GM04504 (cell line): ENCODE results near the gene CLPSL2.
A peak's percentile ranks its signal among the peaks of the same experiment; 100 is the strongest.

Experiments used
- DNase-seq: peaks from one replicate; pipeline ENCODE4 v3.0.0-alpha.2; 2012; ENCODE audit warnings: low read depth

Gene CLPSL2

DNA sequence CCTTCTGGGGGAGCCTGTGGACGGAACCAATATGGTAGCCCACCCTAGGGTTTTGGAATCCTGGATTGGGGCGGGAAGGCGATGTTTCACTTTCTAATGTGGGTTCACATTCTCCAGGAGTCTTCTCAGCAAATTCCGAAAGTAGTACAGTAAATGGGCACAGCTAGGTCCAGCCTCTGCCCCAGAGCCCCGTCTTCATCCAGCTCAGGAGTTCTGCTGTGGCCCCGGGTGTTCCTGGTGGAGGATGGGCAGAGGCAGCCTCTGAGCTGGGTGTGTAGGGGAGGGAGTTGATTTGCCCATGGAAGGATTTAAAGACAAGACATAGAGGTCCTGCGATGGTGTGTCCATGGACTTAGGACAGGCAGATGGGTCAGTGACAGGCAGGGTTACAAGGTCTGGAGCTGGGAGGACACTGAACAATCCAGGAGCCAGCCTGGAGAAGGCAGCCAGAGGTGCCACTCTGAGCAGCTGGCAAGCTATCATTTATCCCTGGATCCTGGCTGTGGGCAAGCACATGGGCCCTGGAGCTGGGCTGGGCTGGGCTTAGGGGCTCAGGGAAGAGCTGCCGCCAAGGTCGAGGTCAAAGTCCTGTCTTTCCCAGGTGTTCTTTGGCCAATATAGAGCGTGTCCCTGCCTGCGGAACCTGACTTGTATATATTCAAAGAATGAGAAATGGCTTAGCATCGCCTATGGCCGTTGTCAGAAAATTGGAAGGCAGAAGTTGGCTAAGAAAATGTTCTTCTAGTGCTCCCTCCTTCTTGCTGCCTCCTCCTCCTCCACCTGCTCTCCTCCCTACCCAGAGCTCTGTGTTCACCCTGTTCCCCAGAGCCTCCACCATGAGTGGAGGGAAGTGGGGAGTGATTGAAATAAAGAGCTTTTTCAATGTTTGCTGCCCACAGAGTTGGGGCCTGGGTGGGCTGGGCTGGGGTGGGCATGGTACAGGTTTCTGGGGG lies 11.1 kb downstream of the CLPSL2 start:
- DNase-seq = no peak

DNA sequence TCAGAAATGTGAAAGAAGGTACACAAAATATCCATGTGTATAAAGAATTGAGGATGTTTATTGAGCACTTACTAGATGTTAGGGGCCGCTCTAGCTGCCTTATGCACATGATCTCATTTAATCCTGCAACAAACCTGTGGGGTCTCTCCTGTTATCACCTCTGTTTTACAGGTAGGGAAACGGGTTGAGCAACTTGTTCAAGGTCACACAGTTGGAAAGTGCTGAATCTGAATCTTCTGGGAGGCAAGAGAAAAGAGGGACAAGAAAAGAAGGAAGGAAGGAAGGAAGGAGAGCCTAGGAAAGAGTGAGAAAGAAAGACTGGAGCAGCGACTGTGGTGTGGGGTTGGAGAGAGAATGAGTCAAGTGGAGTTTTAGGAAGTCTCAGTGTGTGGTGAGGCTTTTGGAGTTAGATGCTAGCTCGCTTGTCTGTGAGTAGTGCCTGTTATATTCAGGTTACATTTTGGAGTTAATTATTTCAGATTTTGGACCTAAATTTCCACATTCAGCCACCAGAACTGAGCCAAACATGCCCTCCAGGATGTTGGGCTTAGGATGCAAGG lies 12.1 kb downstream of the CLPSL2 start:
- no peak for DNase-seq

DNA sequence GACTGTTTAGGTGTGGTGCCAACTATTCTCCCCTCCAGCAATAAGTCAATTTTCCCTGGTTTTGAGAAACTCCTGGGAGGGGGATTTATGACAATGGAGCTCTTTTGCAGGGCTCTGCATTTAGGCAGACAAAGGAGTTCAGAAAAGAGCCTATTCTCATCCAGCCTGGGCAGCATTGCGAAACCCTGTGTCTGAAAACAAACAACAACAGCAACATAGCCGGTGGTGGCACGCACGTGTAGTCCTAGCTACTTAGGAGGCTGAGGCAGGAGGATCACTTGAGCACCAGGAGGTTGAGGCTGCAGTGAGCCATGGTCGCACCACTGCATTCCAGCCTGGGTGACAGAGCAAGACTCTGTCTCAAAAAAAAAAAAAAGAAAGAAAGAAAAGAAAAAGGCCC lies 14.3 kb downstream of the CLPSL2 start:
- DNase-seq = no peak

DNA sequence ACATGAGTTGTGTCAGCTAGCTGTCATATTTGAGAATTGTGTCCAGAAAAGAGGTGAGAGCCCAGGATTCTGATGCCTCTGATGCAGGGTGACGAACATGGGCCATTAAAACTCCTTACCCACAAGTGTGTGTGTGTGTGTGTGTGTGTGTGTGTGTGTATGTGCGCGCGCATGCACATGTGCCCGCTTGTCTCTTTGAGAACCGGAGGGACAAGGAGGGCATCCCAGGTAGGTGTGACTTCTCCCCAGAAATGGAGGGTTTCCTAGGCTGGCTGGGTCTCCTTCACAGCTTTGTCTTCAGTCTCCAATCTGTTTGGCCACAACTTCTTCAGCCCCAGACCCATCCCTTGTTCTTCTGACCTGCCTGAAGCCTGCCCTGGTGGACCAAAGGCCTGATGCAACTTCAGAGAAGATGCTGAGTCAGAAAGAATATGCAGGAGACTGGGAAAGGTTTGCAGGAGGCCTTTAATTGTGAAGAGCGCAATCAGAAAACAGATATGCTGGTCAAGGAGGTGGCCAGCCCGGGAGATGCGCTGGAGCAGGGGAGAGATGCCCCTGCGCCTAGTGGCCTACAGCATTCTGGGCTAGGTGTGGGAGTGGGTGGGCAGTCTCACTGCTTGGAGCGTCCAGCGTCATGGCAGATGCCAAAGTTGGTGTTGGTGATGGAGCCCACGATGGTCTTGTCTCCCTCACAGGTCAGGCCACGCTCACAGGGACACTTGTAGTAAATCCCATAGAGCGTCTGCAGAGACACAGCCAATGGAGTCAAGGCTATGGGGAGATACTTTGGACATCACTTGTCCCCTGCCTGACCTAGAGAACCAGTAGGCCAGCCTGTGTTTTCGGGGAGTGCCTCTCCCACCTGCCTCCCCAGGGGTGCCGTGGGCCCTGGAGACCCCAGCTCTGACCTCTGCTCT lies 18.4 kb downstream of the CLPSL2 start:
- no peak for DNase-seq

GRCh38 chr6:35795453-35796071 lies 19.2 kb downstream of the CLPSL2 start:
- DNase-seq = no peak

GRCh38 chr6:35796236-35796635 lies 19.8 kb downstream of the CLPSL2 start:
- no peak for DNase-seq

DNA sequence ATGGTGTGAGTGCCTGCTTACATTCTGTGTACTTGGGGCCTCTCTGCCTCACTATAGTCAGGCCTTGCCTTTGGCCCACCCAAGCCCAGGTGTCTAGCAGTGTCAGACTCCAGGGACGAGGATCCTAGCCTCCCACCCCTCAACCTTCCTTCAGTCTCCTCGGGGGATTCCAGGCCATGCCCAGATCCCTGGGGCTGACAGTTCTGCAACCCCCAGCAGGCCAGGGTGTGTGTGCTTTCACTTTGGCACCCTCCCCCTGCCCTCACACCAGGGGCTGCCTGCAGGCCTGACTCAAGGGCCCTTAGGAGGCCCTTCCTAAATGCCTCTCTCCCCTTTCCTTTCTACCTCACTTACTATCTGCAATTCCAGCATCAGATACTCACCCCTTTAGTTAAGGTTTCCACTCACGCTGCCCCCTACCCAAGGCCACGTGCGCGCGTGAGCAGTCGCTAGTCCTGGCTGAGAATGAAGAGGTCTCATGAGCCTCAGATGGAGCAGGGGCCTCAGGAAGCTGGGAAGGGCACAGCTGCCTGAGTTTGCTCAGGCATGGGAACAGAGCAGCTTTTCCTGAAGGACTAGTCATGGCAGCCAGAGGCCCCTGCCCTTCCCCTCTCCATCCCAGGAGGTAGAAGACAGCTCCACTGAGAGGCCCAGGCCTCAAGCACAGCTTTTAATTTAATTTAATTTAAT lies 21.6 kb downstream of the CLPSL2 start:
- no peak for DNase-seq

GRCh38 chr6:35798706-35799105 lies 22.3 kb downstream of the CLPSL2 start:
- DNase-seq = no peak

DNA sequence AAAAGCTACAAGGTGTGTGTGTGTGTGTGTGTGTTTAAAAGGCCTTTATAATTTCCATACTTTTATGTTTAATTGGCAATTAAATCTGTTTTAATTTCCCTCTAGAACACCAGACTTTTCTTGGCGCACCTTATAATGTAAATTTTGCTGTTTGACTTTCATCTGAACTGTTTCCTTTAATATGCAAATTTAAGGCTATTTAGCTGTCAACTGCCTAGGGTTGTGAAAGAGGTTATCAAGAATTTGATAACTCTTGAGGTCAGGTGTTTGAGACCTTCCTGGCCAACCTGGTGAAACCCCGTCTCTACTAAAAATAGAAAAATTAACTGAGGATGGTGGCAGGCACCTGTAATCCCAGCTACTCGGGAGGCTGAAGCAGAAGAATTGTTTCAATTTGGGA lies 24.8 kb downstream of the CLPSL2 start:
- DNase-seq = no peak

DNA sequence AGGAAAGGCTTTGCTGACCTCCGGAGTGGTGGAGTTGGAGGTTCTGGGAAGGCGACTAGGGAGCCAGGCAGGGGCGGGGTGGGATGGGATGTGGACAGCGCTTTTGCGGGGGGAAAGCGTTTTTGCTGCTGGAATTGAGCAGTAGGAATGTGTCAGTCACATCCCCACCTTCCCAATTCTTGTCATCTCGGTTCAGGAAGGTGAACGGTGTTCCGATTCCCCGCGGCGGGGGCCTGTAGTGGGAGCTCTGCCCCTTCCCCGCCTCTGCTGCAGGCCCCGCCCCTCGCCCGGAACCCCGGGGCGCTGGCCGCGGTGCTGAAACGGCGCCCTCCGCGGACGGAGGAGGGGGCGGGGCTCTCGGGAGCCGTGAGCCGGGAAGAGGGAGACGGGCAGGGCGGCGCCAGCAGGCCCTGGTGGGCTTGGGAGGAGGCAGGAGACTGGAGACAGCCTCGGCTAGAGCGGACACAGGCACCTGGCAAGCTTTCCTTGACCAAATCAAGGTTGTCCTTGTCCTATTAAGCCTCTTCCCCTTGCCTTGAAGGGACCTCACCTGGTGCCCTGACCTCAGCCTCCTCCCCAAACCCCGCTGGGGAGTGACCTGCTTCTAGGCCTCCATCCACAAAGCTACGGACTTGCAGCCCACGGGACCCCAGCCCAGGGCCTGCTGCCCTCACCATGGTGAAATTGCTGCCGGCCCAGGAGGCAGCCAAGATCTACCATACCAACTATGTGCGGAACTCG lies 28.8 kb downstream of the CLPSL2 start, which contains the start of gene LHFPL5:
Gene LHFPL5 (plus strand): TSS at position 357 of the 741 bp plus-strand sequence. CDS start 319 bp downstream, at position 676.
- no peak for DNase-seq

GRCh38 chr6:35808688-35809087 lies 32.3 kb downstream of the CLPSL2 start:
- DNase-seq = no peak

DNA sequence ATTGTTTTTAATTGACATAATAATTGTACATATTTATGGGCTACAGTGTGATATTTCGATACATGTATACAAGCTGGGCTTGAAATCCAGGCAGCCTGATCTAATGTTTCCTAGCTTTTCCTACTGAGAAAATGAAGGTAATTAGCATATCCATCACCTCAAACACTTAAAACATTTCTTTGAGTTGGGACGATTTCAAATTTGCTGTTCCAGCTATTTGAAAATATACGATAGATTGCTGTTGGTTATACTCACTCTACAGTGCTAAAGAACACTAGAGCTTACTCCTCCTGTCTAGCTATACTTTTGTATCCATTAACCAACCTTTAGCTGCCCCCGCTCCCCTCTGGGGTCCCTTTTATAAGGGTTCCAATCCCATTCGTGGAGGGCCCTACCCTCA lies 33.4 kb downstream of the CLPSL2 start:
- no peak for DNase-seq

DNA sequence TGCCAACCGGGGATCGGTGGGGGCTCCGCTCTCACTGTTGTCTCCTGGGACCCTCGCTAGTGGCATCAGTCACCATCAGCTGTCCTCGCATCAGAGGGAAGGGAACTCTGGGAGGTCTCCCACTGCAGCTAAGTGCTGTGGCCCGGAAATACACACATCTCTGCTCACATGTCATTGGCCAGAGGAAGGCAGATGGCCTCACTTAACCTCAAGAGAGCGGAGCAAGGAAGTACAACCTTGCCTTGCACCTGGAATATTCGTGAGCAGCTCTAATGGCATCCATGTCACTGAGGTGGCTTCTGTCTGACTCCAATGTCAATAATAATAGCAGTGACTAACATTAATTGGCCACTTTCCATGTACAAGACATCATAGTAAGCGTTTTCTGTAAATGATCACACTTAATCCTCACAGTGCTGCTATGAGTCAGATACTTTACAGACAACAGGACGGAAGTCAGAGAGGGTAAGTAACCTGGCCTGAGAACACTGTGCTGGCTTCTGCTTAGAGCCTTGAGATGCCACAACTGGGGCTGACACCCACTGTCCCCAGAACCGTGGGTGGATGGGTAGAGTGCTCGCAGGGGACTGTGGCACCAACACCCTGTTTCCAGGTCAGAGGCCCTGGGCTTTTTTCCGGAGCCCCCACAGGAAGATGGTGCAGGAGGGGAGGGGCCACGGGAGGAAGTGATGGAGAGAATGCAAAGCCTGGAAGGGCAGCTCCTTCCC lies 34.7 kb downstream of the CLPSL2 start:
- peak; percentile 15 for DNase-seq

DNA sequence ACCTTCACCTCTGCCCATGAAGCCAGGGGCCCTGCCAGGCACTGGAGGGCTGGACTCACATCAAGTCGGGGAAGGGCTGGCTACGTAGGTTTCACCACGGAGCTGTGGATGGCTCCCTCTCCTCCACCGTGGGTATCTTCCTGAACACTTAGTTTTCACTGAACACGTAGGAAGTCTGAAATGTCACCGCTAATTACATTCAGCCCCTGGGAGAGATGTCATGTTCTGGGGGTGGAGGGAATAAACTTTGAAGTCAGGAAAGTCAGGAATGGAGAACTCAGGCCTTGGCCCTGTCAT lies 35.2 kb downstream of the CLPSL2 start:
- no peak for DNase-seq

DNA sequence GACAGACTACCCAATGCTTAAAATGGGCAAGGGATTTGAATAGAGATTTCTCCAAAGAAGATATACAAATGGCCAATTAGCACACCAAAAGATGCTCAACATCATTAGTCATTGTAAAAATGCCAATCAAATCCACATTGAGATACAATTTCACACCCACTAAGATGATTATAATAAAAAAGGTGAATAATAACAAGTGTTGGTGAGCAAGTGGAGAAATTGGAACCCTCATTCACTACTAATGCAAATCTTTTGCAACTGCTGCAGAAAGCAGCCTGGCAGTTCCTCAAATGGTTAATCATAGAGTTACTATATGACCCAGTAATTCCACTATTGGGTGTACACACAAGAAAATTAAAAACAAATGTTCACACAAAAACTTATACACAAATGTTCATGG lies 41.1 kb downstream of the CLPSL2 start:
- DNase-seq = no peak

DNA sequence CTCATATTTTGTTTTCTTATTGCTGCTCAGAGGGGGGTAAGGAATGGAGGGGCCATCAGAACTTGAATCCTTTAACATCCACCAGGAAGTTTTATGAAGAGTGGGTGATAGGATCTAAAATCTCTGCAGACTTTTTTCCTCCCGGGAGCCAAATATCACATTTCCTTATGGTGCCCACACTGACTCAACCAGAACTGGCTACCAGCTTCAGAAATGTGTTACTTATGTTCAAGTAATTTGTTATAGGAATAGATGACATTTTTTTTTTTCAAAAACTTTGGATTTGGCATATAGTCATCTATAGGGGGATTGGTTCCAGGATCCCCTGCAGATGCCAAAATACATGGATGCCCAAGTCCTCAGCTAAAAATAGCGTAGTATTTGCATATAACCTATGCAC lies 47.2 kb downstream of the CLPSL2 start:
- no peak for DNase-seq

DNA sequence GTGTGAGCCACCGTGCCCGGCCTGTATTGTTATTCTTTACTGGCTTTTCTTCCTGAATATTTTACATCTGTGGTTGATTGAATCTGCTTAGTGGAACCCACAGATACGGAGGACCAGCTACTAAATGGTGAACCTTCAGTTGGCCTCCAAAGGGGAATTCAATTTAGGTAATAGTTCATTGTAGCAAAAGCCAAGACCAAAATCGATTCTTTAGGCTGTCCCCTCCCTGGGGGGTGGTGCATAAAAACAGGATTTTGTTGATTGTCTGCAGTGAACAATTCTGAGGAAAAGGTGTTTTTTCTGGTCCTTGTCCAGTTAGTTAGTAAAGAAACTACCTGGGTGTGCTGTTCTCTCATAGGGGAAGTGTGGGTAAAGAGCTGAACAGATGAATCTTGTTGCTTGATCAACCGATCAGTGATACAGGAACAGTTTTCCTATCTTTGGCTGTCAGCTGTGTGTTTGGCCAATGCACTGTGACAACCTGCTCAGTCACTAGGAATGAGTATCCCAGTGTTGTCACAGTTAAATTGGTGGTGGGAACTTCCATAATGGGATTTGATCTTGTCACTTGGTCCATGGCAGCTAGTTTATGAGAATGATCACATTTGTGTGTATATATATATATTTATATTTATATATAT lies 48.3 kb downstream of the CLPSL2 start:
- DNase-seq = no peak
